HG03571 (cell line): Measurements from ENCODE around the gene GABBR2.

Source experiments
- ATAC-seq: cut with Tn5 transposase; IDR thresholded peaks from one replicate; pipeline ENCODE4 v1.9.1; 2021; ENCODE audit not compliant: unreplicated experiment

Gene GABBR2

GRCh38 chr9:98359569-98359968, 349.2 kb downstream of the GABBR2 start:
- ATAC-seq = no peak

DNA sequence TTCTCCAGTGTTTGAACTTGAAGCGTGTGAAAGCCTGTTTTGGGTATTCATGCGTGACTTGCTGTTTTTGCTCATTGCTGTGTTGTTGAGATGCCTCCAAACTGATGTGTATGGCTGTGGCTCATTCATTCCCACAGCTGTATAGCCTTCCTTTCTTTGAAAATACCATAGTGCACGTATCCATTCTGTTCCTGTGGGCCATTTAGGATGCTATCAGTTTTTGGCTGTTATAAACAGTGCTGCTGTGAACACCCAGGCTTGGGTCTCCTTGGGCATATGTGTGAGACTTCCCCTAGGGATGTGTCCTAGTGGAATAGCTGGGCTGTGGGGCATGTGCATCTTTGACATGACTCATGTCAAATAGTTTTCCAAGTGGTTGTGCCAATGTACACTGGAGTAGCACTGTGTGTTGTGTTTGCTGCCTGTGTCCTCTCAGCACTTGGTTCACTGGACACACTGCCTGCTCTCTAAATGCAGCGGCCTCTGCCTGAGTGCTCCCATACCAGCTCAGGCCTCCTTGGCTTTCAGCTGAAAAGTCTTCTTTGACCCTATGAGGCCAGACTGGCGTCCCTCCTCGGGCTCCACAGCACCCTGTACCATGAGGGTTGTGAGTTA, 350.7 kb downstream of the GABBR2 start:
- no peak for ATAC-seq

DNA sequence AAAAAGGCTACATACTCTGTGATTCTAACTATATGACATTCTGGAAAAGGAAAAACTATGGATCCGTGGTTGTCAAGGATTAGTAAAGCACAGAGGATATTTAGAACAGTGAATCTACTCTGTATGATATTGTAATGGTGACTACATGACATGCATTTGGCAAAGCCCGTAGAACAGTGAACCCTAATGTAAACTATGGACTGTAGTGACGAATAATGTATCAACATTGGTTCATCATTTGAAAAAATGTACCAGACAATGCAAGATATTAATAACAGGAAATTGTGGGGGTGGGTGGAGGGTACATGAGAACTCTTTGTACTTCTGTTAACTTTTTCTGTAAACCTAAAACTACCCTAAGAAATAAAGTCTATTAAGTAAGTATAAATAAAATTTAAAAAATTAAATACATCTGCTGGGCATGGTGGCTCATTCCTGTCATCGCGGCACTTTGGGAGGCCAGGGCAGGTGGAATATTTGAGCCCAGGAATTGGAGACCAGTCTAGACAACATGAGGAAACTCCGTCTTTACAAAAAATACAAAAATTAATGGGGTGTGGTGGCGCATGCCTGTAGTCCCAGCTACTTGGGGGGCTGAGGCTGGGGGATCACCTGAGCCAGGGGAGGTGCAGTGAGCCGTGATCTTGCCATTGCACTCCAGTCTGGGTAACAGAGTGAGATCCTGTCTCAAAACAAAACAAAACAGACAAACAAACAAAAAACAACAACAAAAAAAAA, 351.6 kb downstream of the GABBR2 start:
- ATAC-seq = no peak

DNA sequence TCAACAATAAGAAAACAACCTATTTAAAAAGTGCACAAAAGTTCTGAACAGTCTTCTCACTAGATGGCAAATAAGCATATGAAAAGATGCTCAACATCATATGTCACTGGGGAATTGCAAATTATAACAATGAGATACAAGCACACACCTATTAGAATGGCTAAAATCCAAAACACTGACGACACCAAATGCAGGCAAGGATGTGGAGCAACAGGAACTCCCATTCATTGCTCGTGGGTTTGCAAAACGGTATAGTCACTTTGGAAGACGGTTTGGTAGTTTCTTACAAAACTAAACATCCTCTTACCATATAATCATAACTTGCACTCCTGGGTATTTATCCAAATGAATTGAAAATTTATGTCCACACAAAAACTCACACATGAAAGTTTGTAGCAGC, 352.4 kb downstream of the GABBR2 start:
- no peak for ATAC-seq

DNA sequence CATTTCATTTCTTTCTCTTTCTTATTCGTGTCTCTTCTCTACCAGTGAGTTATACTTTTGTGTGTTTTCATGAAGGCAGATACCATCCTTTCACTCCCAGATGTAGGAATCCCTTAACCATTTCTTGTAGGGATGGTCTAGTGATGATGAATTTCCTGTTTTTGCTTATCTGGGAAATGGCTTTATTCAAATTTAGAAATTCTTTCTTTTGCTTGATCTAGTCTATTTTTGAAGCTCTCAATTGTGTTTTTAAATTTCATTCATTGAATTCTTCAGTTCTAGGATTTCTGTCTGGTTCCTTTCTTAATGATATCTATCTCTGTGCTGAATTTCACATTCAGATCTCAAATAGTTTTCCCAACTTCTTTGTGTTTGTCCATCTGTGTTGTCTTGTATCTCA, 357.4 kb downstream of the GABBR2 start:
- ATAC-seq = no peak

DNA sequence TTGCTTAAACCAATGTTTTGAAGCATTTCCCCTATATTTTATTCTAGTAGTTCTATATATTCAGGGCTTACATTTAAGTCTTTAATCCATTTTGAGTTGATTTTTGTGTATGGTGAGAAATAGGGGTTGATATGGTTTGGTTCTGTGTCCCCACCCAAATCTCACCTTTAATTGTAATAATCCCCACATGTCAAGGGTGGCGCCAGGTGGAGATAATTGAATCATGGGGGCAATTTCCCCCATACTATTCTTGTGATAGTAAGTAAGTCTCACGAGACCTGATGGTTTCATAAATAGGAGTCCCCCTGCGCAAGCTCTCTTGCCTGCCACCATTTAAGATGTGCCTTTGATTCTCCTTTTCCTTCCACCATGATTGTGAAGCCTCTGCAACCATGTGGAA, 361.1 kb downstream of the GABBR2 start:
- ATAC-seq = no peak

DNA sequence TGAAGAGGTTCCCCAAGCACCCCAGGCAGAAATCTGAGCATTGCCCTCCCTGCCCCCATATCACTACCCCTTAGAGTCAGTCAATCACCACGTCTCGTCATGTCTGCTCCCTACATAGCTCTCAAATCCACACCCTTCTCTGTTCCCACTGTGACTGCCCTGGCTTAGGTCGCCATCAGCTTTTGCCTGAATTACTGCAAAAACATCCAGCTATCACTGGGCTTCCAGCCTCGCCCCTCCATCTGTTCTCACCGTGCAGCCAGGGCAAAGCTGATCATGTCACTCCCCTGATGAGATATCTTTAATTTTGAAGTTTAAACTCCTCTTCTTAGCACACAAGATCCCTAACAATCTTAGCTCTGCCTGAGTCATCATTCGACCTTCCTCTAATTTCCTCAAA, 363.7 kb downstream of the GABBR2 start:
- ATAC-seq = no peak

GRCh38 chr9:98344581-98344980, 364.2 kb downstream of the GABBR2 start:
- no peak for ATAC-seq

GRCh38 chr9:98342820-98343210, 365.9 kb downstream of the GABBR2 start:
- no peak for ATAC-seq

GRCh38 chr9:98342098-98342819, 366.5 kb downstream of the GABBR2 start:
- no peak for ATAC-seq

- ATAC-seq = no peak
Measured at GRCh38 chr9:98341157-98342097, 367.3 kb downstream of the GABBR2 start.

DNA sequence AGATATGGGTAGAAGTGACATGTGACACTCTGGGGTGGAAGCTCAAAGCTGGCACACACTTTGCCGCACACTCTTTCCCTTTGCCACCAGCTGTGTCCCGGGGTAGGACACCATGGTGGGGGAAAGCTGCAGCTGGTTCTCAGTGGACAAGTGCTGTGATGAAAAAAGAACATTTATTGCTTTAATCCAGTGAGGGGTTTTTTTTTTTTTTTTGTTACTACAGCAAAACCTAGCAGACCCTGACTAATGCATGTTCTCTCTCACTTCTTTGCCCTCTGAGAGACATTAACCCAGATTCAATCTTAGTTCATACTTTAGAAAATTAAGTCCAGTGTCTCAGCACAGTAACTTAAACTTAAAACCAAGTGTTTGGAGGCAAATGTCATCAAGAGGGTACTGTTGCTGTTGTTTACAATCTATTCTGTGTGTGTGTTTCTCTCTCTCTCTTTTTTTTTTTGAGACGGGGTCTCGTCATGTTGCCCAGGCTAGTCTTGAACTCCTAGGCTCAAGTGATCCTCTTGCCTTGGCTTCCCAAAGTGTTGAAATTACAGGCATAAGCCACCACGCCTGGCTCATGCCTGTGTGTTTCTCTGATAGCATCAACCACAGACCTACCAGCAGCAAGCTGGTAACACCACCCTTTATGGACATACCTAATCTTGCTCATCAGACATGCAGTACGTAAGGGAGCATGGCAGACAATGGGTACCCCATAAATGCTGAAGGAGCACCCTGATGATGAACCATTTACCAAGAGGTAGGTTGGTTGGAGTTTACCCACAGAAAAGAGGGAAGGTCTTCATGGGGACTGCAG, 368.5 kb downstream of the GABBR2 start:
- no peak for ATAC-seq

- ATAC-seq = no peak
Measured at GRCh38 chr9:98335661-98336060, 373.1 kb downstream of the GABBR2 start.

- ATAC-seq = no peak
Measured at GRCh38 chr9:98334796-98335195, 373.9 kb downstream of the GABBR2 start.

GRCh38 chr9:98333703-98334582, 374.8 kb downstream of the GABBR2 start:
- ATAC-seq = no peak

- no peak for ATAC-seq
Measured at GRCh38 chr9:98332405-98332831, 376.3 kb downstream of the GABBR2 start.

DNA sequence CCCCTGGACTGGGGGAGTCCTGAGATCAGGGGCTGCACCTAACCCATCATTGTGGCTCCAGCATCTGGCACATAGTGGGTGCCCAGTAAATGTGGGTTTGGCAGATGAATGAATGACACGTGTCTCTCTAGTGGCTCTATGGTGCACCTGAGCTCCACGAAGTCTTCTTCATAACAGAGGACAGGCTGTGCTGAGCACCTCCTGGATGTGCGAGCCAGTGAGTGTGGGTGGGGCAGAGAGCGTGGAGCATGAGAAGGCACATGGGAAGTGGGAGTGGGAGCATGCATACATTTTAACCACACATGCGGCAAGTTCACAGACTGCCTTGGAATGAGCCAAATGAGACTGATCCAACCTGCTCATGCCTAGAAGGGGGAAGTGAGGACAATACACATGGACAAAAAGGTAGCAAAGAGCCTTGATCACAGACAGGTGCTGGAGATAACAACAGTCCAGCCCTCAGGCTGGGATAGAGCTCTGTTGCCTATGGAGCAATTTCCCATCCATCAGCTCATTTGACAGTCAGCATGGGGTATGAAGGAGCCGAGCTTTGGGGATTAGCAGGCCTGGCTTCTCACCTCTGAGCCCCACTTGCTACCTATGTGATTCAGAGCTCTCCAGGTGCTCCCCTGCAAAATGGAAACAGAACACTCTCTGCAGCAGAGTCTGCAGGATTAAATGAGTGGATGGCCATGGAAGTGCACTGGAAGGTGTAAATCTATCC, 377.0 kb downstream of the GABBR2 start:
- ATAC-seq = no peak

DNA sequence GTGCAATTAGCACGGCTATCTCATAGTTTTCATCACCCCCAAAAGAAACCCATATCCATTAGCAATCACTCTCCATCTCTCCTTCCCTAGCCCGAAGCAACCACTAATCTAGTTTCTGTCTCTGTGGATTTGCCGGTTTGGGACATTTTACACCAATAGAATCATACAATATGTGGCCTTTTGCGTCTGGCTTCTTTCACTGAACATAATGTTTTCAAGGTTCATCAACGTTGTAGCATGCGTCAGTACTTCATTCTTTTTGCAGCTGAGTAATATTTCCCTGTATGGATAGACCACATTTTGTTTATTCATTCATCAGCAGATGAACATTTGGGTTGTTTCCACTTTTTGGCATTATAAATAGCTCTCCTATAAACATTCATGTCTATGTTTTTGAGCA, 377.9 kb downstream of the GABBR2 start:
- no peak for ATAC-seq

- ATAC-seq = no peak
Measured at GRCh38 chr9:98329904-98330303, 378.8 kb downstream of the GABBR2 start.
